ENCODE data around the gene CNN2.

Gene CNN2

DNA sequence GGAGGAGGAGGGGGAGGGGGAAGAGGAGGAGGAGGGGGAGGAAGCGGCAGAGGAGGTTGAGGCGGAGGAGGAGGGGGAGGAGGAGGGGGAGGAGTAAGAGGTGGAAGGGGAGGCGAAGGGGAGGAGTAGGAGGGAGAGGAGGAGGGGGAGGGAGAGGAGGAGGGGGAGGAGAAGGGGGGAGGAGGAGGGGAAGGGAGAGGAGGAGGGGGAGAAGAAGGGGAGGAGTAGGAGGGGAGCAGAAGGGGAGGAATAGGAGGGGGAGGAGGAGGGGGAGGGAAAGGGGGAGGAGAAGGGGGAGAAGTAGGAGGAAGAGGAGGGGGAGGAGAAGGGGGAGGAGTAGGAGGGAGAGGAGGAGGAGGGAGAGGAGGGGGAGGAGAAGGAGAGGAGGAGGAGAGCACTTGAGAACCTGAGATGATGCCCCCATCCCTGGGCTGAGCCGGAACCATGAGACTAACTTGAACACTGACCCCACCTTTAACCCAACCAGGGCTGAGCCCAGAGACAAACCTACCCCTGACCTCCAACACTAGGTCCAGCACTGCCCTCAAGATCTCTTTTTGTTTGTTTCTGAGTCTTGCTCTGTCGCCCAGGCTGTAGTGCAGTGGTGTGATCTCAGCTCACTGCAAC, 26.1 kb downstream of the CNN2 start:
- DNase-seq, result no peak

DNA sequence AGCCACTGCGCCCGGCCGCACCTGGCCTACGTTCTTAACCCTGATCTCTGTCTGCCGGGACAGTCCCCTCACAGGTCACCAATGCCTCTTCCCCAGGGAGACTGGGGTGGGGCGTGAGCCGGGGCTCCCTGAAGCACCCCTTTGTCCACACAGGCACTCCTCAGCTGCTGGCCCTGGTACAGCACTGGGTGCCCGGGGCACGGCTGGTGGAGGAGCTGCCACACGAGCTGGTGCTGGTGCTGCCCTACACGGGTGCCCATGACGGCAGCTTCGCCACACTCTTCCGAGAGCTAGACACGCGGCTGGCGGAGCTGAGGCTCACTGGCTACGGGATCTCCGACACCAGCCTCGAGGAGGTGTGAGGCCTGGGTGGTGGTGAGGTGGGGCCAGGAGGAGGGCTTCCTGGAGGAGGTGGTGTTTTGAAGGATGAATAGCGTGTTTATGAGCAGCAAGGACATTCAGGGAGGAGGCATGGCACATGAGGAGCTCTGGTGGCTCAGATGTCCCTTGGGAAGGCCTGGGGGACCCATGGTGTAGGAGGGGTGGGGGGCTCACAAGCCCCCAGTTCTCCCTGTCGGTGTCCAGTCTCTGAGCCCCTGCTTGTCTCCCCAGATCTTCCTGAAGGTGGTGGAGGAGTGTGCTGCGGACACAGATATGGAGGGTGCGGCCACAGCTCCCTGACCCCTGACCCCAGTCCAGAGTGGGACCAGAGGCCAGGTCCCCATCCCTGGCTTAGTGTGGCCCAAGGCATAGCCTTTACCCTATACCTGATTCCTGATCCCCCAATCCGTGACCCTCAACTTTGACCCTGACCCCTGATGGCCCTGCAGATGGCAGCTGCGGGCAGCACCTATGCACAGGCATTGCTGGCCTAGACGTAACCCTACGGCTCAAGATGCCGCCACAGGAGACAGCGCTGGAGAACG, 27.0 kb downstream of the CNN2 start:
- DNase-seq, result no peak

DNA sequence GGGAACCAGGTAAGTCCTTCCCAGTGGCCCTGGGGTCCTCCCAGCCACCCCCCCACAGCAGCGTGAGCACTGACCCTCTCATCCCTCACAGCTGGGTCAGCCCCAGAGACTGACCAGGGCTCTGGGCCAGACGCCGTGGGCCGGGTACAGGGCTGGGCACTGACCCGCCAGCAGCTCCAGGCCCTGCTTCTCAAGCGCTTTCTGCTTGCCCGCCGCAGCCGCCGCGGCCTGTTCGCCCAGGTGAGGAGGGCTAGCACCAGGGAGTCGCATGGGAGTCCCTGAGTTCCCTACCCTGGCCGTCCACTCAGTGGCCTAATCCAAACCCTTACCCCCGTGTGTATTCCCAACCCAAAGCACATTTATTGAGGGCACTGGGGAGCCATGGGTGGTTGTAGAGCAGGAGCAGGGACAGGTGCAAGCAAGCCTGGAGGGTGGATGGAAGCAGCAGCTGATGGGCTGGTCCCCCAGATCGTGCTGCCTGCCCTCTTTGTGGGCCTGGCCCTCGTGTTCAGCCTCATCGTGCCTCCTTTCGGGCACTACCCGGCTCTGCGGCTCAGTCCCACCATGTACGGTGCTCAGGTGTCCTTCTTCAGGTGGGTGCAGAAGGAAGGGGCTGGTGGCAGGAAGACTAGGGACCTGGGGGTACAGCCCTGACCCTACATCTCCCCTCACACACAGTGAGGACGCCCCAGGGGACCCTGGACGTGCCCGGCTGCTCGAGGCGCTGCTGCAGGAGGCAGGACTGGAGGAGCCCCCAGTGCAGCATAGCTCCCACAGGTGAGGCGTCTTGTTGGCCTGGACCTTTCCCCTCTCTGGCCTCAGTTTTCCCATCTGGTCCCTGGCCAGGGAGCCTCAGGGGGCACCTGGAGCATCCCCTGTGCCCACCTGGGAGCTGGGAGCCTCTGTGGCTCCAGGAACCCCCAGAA, 28.0 kb downstream of the CNN2 start:
- DNase-seq, result no peak

DNA sequence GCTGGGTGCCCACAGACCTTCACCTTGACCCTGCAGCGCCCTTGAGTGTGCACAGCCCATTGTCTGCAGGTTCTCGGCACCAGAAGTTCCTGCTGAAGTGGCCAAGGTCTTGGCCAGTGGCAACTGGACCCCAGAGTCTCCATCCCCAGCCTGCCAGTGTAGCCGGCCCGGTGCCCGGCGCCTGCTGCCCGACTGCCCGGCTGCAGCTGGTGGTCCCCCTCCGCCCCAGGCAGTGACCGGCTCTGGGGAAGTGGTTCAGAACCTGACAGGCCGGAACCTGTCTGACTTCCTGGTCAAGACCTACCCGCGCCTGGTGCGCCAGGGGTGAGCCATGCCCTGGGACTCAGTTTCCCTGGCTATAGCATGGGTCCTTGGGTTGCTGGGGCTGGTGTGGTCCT, 28.6 kb downstream of the CNN2 start:
- DNase-seq, result no peak

DNA sequence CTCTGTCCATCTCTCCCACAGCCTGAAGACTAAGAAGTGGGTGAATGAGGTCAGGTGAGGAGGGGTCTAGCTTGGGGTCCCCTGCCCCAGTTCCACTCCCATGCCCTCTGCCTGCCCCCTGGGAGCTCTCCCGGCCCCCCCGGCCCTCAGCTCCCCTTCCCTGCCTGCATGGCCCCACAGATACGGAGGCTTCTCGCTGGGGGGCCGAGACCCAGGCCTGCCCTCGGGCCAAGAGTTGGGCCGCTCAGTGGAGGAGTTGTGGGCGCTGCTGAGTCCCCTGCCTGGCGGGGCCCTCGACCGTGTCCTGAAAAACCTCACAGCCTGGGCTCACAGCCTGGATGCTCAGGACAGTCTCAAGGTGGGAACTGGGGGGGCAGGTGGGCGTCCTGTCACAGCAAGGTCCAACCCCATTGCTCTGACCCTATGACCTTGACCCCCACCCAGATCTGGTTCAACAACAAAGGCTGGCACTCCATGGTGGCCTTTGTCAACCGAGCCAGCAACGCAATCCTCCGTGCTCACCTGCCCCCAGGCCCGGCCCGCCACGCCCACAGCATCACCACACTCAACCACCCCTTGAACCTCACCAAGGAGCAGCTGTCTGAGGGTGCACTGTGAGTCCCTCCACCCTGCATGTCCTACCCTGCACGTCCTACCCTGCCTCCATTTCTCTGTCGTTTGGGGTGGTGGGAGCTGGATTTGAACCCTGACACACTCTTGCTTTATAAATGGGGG, 29.6 kb downstream of the CNN2 start:
- no peak for DNase-seq

DNA sequence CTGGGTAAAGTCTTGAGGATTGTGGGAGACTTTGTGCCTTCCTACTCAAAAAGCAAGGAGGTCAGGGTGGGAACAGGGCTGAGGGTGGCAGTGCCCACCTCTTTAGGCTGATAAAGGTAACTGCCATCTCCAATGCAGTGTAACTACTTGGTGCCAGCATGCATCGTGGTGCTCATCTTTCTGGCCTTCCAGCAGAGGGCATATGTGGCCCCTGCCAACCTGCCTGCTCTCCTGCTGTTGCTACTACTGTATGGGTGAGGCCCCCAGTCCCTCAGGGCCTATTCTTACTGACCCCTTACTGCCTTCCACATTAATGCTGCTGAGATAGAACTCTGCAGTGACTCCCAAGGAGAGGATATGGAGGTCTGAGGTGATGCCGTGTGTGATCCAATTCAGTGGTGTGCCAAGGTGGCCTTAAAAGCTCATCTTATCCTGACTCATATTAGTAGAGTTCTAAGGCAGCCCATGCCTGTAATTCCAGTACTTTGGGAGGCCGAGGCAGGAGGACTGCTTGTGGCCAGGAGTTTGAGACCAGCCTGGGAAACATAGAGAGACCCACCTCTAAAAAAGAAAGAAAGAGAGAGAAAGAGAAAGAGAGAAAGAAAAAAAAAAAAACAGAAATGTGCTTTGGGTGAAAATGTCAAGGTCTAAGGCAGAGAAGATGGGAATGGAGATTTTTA, 30.9 kb downstream of the CNN2 start:
- DNase-seq, result peak; percentile 74

DNA sequence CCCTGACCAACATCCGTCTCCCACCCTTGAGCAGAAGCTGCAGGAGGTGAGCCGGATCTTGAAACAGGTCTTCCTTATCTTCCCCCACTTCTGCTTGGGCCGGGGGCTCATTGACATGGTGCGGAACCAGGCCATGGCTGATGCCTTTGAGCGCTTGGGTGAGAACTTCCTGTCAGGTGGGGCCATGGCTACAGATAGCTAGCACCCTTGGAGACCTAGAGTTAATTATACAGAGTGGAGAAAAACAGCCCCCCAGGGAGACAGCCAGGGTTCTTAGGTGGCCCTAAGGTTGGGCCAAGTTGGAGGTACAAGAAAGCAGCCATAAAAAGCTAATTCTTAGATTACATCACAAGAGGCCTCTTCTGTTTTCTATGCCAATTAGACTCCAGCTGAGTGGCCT, 31.7 kb downstream of the CNN2 start:
- DNase-seq, result no peak

DNA sequence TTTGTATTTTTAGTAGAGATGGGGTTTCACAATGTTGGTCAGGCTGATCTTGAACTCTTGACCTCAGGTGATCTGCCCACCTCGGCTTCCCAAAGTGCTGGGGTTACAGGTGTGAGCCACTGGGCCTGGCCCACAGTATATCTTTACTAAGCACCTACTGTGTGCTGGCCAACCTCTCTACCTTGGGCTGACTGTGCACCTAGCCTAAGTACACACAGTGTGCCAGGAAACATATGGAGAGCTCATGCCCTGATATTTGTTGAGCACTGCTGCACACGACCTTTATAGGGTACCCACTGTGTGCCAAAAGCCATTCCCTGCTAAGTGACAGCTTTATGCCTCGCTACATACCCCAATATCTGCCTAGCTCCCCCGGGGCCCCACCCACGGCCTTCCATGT, 34.3 kb downstream of the CNN2 start:
- DNase-seq, result no peak

DNA sequence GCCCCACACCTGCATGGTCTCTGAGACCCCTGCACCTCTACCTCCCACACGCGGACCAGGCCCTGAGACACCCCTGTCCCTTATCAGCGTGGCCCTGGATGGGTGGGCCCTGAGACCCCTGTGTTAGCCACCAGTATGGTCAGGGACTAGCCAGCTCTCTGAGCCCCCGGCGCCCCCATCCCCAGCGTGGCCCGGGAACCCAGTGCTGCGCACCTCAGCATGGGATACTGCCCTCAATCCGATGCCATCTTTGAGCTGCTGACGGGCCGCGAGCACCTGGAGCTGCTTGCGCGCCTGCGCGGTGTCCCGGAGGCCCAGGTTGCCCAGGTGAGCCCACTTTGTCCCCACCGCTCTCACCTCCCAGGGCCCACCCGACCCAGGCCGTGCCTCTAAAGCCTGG, 35.6 kb downstream of the CNN2 start:
- DNase-seq, result no peak

DNA sequence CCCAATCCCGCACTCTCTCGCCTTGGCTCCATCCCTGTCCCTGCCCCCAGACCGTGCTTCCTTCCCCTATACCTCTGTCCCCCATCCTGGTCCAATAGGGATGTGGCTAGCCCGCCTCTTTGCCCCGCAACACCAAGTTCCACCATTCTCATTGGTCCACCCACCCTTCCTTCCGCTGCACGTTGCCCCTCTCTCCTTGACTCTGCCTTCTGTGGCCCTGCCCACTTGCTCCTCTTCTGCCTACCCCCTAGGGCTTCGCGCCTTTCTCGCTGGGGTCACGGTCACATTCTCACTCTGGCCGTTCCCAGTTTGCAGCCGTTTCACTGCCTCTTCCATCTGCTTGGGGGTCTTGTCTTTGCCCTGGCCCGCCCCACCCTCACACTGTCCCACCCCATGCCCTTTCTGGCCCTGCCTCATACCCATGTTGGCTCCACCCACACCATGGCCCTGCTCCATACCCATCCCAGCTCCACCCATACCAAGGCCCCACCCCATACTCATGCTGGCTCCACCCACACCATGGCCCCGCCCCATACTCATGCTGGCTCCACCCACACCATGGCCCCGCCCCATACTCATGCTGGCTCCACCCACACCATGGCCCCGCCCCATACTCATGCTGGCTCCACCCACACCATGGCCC, 36.1 kb downstream of the CNN2 start:
- DNase-seq, result no peak

DNA sequence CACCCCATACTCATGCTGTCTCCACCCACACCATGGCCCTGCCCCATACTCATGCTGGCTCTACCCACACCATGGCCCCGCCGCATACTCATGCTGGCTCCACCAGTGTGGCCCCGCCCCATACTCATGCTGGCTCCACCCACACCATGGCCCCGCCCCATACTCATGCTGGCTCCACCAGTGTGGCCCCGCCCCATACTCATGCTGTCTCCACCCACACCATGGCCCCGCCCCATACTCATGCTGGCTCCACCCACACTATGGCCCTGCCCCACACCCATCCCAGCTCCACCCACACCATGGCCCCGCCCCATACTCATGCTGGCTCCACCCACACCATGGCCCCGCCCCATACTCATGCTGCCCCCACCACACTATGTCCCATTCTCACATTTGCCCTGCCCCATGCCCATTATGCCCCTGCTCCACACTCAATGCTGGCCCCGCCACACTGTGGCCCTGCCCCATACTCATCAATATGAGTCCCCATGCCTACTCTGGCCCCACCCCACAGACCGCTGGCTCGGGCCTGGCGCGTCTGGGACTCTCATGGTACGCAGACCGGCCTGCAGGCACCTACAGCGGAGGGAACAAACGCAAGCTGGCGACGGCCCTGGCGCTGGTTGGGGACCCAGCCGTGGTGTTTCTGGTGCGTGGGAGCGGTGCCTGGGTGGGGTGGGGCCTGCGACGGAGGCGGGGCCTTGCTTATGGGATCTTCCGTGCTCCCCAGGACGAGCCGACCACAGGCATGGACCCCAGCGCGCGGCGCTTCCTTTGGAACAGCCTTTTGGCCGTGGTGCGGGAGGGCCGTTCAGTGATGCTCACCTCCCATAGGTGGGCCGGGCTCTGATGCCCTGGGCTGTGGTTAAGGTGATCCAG, 36.9 kb downstream of the CNN2 start:
- DNase-seq, result peak; percentile 76

DNA sequence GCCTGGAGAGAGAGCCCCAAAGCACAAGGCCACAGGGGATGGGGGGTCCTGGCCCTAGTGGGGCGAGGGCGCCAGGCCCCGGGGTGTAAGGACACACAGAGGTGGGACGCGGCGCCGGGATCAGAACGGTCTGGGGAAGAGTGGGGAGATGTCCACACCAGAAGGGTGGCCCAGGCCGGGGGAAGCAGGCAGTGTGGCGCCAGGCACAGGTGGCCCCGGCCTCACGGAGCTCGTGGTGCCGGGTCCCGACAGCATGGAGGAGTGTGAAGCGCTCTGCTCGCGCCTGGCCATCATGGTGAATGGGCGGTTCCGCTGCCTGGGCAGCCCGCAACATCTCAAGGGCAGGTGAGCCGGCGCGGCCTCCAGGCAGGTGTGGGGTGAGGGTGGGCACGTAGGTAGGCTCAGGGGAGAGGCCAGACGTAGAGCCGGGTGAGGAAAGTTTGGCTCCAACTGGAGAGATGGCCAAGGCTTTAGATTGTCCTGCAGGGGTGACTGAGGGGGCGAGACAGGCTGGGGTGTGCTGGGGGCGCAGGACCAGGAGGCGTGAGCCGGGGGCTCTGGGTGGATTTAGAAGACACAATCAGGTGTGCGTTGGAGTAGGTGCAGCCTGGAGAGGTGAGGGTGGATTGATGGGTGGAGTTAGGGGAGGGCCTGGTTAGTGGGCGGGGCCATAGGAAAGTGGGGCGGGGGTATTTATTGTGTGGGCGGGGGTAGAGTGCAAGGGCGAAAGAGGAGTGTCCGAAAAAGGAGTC, 37.7 kb downstream of the CNN2 start:
- DNase-seq, result no peak

DNA sequence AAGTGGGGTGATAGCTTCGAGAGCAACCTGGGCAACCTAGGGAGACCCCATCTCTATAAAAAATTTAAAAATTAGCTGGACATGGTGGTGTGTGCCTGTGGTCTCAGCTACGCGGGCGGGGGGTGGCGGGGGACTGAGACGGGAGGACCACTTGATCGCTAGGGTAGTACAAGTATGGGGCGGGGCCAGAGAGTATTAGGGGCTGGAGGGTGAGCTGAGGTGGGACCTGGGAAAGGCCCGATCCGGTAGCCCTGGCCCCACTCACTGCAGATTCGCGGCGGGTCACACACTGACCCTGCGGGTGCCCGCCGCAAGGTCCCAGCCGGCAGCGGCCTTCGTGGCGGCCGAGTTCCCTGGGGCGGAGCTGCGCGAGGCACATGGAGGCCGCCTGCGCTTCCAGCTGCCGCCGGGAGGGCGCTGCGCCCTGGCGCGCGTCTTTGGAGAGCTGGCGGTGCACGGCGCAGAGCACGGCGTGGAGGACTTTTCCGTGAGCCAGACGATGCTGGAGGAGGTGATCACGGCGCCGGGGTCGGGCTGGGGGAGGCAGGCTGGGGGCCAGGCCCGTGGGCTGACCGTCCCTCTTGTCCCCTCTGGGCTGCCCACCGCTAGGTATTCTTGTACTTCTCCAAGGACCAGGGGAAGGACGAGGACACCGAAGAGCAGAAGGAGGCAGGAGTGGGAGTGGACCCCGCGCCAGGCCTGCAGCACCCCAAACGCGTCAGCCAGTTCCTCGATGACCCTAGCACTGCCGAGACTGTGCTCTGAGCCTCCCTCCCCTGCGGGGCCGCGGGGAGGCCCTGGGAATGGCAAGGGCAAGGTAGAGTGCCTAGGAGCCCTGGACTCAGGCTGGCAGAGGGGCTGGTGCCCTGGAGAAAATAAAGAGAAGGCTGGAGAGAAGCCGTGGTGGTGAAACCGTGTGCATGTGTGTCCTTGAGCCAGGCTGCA, 38.5 kb downstream of the CNN2 start:
- DNase-seq, result peak; percentile 76

DNA sequence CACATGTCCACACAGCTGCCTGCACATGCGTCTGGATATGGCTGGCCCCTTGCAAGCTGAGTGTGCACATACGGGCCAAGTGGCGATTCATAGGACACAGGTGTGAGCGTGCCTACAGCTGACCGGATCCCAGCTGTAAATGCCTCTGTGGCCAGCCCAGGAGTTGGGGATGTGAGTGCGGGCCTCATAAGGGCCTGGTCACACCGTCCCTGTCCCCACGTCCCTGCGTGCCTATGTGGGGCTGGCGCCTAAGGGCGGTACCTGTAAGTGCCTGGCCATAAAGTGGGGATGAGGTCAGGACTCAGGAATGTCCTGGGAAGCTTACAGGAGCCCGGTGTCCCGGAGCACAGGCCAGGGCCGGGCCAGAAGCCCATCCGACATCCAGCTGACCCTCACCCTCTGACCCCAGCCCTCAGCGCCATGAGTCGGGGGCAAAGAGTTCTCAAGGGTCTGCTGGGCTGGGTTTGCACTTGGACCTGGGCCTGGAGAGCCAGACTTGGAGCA, 39.2 kb downstream of the CNN2 start:
- DNase-seq, result no peak

DNA sequence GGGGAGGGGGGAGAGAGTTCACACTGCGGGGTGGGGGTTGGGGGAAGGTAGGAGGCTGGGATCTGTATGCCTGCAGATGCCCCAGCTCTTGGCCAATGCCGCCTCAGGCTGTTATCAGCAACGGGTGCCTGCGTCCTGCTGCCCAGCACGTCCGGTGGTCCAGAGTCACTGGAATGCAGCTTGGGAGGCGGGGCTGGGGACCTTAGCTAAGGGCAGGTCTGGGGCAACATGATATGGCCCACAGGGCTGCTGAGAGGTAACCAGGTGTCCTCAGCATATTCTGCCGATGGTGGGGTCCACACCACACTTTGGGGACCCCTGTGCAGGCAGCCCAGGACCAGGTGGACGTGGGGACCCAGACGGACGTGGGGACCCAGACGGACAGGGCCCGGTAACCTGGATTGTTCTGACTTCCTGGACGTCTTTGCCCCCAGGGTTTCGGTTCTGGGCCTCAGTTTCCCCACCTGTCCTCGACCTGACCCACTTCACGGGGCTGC, 39.9 kb downstream of the CNN2 start:
- no peak for DNase-seq

DNA sequence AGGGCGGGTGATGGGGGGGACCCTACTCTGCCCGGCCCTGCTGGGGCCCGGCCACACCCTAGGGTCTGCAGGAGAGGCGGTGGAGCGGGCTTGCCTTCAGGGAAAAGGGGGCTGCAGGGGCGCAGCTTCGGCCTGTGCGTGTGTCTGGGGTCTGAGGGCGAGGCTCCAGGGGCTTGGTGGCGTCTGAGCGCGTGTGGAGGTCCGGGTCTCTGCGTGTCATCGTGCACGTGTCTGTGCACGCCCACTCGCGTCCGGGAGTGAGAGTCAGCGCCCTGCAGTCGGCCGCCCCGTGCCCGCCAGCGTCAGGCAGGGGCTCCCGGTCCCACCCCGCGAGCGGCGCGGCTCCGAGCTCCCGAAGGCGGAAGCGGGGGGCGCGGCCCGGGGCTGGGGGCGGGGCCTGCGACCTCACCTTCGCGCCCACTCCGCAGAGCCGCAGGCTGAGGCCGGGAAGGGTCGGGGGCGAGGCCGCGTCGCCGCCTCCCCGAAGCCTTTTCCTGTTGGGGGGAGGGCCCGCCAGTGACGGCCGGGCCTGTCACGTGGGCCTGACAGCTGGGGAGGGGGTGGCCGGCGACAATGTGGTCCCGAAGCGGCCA, 40.4 kb downstream of the CNN2 start, which contains the start of gene ARHGAP45:
Gene ARHGAP45, plus strand, starts transcription at position 420 of the 593 bp plus-strand sequence. CDS start 239 bp downstream, outside the sequence.
- DNase-seq, result peak; percentile 90

DNA sequence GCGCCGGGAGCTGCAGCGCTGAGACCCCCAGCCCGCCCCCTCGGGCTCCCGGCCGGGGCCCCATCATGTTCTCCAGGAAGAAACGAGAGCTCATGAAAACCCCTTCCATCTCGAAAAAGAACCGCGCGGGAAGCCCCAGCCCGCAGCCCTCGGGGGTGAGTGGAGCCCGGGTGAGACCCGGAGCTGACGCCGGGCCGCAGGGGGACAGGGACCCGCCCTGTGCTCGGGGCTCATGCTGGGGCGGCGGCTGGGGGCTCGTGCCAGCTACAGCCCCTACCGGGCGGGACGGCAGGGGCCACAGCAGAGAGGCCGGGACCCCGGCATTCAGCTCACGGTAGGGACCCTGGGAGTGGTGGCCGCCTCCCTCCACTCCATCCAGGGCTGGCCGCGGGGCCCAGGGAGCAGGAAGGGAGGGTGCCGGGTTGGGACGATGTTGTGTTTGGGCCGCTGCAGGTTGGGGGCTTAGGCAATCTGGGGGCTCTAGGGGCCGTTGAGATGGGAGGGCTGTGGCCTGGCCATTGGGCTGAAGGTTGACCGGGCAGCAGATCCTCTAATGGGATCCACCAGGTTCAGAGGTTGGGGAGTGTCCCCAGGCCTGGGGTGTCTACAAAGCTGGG, 41.0 kb downstream of the CNN2 start:
- DNase-seq, result peak; percentile 81

Data from CD4-positive, alpha-beta T cell treated with Interleukin-12 subunit alpha and Interleukin-12 subunit beta, for 1 hour (primary cell).